Thyroid gland (tissue), 4 donors: ENCODE results near the gene DPP6. TPM values are rescaled to one million over a fixed set of nuclear protein-coding genes. Genes with fewer than 3 reads are reported as not detected.

Source experiments
- DNase-seq, 2 donors: peaks; one replicate each; pipeline ENCODE4 v3.0.0-alpha.2; 2019
- H3K27ac ChIP-seq, 3 donors: fragments of 200-600 bp; sonication (generic); 1 replicate in 2 of 3; 2 replicates in 1 of 3; pipeline ENCODE4 v1.5.1; 2016 to 2019; ENCODE audit warnings: mild to moderate bottlenecking in 1 of 3, moderate library complexity in 1 of 3
- H3K27me3 ChIP-seq: fragments of 200-600 bp; sonication (generic); one replicate; pipeline ENCODE4 v1.5.1; 2019
- H3K36me3 ChIP-seq, 2 donors: fragments of 200-600 bp; sonication (generic); one replicate each; pipeline ENCODE4 v1.5.1; 2016 to 2019
- H3K4me1 ChIP-seq, 2 donors: fragments of 200-600 bp; sonication (generic); one replicate each; pipeline ENCODE4 v1.5.1; 2017 to 2019
- H3K4me3 ChIP-seq, 3 donors: fragments of 200-600 bp; sonication (generic); replicated peaks in 1 of 3; 1 replicate in 2 of 3; 2 replicates in 1 of 3; pipeline ENCODE4 v1.5.1; 2016; ENCODE audit warnings: mild to moderate bottlenecking in 1 of 3
- H3K9me3 ChIP-seq: fragments of 200-600 bp; sonication (generic); one replicate; pipeline ENCODE4 v1.5.1; 2017
- POLR2A ChIP-seq, 2 donors: fragments of 450-650 bp; IDR thresholded peaks; one replicate each; pipeline ENCODE4 v1.6.1; 2017; ENCODE audit warnings: antibody characterized with exemption in 2 of 2, mild to moderate bottlenecking in 2 of 2, moderate library complexity in 1 of 2
- WGBS, 2 donors: methylation state at CpG; one replicate each; pipeline ENCODE4 v1.1.5; 2017; 5-methylcytosine and 5-hydroxymethylcytosine counted together
- intact Hi-C: fragments of 100-400 bp; cut with DNase I; formaldehyde crosslinking; loops from one replicate; pipeline ENCODE4 v1.15.1; 2023
- total RNA-seq, 4 donors: library from RNA; depleted of rRNA; stranded (reverse); fragments of >200 nt; gene quantifications; one replicate each; pipeline ENCODE4 v1.2.3, GENCODE V29; 2016
- TF ChIP-seq, protein P1 (sequence below), 6 experiments: fragments of 200-600 bp in 3 of 6; fragments of 450-650 bp in 3 of 6; sonication (generic) in 3 of 6; IDR thresholded peaks; one replicate each; pipeline ENCODE4 v1.5.1; 2016 to 2019; ENCODE audit warnings: antibody characterized with exemption in 6 of 6, mild to moderate bottlenecking in 2 of 6, inconsistent platforms in 1 of 6, moderate library complexity in 1 of 6

DPP6 gene
- total RNA-seq, 4 donors from 2014 or later, result 50.7 to 97.7 (median 68.9) TPM

DNA sequence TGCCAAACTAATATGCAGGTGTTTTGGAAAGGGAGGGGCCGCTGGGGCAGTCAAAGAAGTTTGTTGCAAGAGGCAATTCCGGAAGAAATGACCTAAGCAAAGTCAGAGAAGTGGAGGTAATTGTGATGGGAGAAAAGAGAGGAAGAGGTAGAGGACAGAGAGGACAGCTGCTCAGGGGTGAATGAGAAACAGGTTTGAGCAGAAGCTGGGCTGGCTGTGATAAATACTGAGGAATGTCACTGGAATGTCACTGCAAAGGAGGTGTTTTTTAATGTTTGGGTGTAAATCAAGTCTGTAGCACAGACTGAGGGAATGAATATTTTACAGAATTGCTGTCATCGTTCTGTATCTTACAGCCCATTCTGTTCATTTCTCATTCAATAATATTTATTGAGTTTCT, 207.2 kb downstream of the DPP6 start:
- intact Hi-C loops, result no loop called here
- no peak overlapping the region for H3K27ac ChIP-seq
- no peak overlapping the region for H3K4me3 ChIP-seq
- H3K9me3 ChIP-seq, result no peaks in the 10 kb centered on the region
- no peak for DNase-seq
- 62% methylated on average over 3 of the region's 3 CpGs for WGBS, 2 donors
- H3K27me3 ChIP-seq, result no peaks in the 10 kb centered on the region
- TF ChIP-seq, protein P1, sequence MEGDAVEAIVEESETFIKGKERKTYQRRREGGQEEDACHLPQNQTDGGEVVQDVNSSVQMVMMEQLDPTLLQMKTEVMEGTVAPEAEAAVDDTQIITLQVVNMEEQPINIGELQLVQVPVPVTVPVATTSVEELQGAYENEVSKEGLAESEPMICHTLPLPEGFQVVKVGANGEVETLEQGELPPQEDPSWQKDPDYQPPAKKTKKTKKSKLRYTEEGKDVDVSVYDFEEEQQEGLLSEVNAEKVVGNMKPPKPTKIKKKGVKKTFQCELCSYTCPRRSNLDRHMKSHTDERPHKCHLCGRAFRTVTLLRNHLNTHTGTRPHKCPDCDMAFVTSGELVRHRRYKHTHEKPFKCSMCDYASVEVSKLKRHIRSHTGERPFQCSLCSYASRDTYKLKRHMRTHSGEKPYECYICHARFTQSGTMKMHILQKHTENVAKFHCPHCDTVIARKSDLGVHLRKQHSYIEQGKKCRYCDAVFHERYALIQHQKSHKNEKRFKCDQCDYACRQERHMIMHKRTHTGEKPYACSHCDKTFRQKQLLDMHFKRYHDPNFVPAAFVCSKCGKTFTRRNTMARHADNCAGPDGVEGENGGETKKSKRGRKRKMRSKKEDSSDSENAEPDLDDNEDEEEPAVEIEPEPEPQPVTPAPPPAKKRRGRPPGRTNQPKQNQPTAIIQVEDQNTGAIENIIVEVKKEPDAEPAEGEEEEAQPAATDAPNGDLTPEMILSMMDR (IDR thresholded peaks at IDR 0.05), result no peak
- TF ChIP-seq POLR2A (IDR thresholded peaks at IDR 0.05), result no peak
- no peaks in the 10 kb centered on the region for H3K36me3 ChIP-seq
- peaks cover 0 to 8% of the 10 kb centered on the region in 2 donors for H3K4me1 ChIP-seq

DNA sequence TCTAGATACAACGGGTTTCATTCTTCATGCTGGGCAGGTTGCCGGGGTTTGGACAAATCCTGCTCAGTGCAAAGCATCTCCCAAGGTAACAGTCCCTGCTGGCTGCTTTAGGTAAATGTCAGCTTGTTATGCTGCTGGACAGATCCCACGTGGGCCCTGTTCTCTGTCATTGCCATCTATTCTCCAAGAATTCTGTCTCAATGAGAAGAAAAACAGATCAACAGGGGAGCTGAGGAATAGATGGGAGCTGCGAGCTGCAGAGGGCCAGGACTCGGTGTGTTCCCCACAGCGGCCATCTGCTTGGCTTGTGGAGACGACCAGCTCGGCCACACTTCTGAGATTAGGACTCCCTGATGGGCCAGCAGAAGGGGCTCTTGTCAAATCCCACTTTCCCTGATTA, 235.2 kb downstream of the DPP6 start:
- Histone ChIP-seq H3K27ac (no peak overlapping the region), H3K27me3 (no peaks in the 10 kb centered on the region), H3K36me3 (no peaks in the 10 kb centered on the region), H3K4me1 (no peaks in the 10 kb centered on the region), H3K4me3 (no peak overlapping the region), H3K9me3 (no peaks in the 10 kb centered on the region)
- WGBS, 2 donors, result 39 to 53% methylated on average over 8 of the region's 8 CpGs
- intact Hi-C loops, result no loop called here
- no peak for DNase-seq
- TF ChIP-seq, protein P1 (IDR thresholded peaks at IDR 0.05), result no peak
- no peak for TF ChIP-seq POLR2A (IDR thresholded peaks at IDR 0.05)

DNA sequence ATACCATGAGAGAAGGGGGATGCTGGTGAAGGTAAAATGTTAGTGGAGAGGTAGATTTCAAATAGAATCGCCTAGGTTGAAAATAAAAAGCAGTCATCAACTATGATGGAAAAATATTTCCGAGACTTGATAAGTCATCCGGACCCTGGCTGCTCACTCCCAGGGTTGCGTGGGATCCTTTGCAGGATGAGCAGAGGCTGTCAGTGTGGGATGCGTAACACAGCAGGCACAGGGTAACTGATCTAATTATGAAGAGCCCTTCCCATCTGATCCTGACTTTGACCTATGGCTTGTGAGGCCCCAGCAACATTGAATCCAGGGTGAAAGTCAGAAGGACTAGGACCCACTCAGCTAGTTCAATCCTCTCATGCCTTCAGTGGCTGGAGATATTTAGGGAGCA, 236.9 kb downstream of the DPP6 start:
- DNase-seq, result no peak
- Histone ChIP-seq H3K4me3 (no peak overlapping the region), H3K36me3 (no peaks in the 10 kb centered on the region), H3K9me3 (no peaks in the 10 kb centered on the region), H3K27me3 (no peaks in the 10 kb centered on the region), H3K27ac (no peak overlapping the region), H3K4me1 (no peaks in the 10 kb centered on the region)
- 81 to 91% methylated on average over 5 of the region's 5 CpGs for WGBS, 2 donors
- intact Hi-C loops, result no loop called here
- no peak for TF ChIP-seq POLR2A (IDR thresholded peaks at IDR 0.05)

DNA sequence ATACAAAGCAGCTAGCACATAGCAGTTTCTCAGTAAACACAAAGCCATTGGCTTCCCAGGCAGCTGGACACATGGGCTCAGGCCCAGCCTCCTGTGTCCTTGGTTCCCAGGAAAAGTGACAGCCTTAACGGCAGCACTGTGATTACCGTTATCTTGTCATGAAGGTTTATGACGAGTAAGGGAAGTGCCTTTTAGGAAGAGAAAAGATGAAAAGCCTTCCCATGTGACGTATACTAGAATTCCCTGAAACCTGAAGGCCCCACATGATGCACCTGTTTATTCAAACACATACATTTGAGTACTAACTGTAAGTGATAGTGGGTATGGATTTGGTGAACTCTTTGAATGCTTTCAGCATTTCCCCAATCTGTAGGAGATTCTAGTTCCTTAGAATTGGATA, 244.2 kb downstream of the DPP6 start:
- 88 to 90% methylated on average over 4 of the region's 4 CpGs for WGBS, 2 donors
- DNase-seq, result no peak
- intact Hi-C loops, result no loop called here

DNA sequence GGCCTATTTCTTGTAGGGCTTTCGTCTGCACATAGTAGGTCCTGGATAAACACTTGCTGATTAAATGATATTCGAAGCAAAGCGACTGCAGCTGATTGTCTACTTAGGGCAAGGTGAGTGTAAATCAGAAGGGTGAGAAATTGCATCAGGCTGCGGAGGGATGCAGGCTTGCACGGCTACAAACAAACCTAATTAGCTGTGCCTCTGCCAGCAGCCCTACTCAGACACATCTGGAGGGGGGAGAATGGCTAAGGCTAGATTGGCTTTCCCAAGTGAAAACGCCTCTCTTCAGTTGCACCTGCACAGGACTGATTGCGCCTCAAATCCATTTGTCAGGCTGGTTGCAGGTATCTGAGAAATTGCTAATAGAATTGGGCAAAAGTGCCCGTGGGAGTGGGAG, 247.5 kb downstream of the DPP6 start:
- WGBS, 2 donors, result 90 to 92% methylated on average over 8 of the region's 8 CpGs
- H3K4me3 ChIP-seq, result no peak overlapping the region
- intact Hi-C loops, result no loop called here

More for the DNA sequence above, 244.2 kb downstream of the DPP6 start:
- Histone ChIP-seq H3K27ac (no peak overlapping the region), H3K27me3 (no peaks in the 10 kb centered on the region), H3K36me3 (no peaks in the 10 kb centered on the region), H3K9me3 (no peaks in the 10 kb centered on the region), H3K4me1 (no peaks in the 10 kb centered on the region), H3K4me3 (no peak overlapping the region)
- no peak for TF ChIP-seq POLR2A (IDR thresholded peaks at IDR 0.05)
- TF ChIP-seq, protein P1 (IDR thresholded peaks at IDR 0.05), result no peak

More for the DNA sequence above, 247.5 kb downstream of the DPP6 start:
- no peaks in the 10 kb centered on the region for H3K27me3 ChIP-seq
- no peaks in the 10 kb centered on the region for H3K9me3 ChIP-seq
- TF ChIP-seq, protein P1 (IDR thresholded peaks at IDR 0.05), result no peak
- no peak for TF ChIP-seq POLR2A (IDR thresholded peaks at IDR 0.05)
- no peaks in the 10 kb centered on the region for H3K36me3 ChIP-seq
- no peak for DNase-seq
- no peaks in the 10 kb centered on the region for H3K4me1 ChIP-seq
- H3K27ac ChIP-seq, result no peak overlapping the region
